H9 (cell line): Measurements from ENCODE around the gene DLD. TPM values are rescaled to one million over a fixed set of nuclear protein-coding genes. Genes with fewer than 3 reads are reported as not detected.

ENCODE experiments used
- DNase-seq: peaks from one replicate; pipeline ENCODE4 v3.0.0-alpha.2; 2017
- H2AFZ ChIP-seq: one replicate; pipeline ENCODE4 v1.6.1; 2013; ENCODE audit warnings: mild to moderate bottlenecking, low read length, control low read depth, moderate library complexity
- H2AK5ac ChIP-seq: 2 replicates; pipeline ENCODE4 v1.6.1; 2013; ENCODE audit warnings: low read length, control low read depth, mixed read lengths; ENCODE audit not compliant: insufficient read length
- H2BK120ac ChIP-seq: one replicate; pipeline ENCODE4 v1.6.1; 2013; ENCODE audit warnings: low read depth, mild to moderate bottlenecking, low read length, control low read depth, inconsistent platforms; ENCODE audit not compliant: poor library complexity, severe bottlenecking
- H2BK12ac ChIP-seq: 2 replicates; pipeline ENCODE4 v1.6.1; 2013; ENCODE audit warnings: low read length, control low read depth, mixed read lengths, low read depth; ENCODE audit not compliant: insufficient read length
- H2BK15ac ChIP-seq: 2 replicates; pipeline ENCODE4 v1.6.1; 2013; ENCODE audit warnings: low read depth, low read length, control low read depth
- H2BK20ac ChIP-seq: one replicate; pipeline ENCODE4 v1.6.1; 2013; ENCODE audit warnings: low read depth, mild to moderate bottlenecking, low read length, control low read depth, inconsistent platforms; ENCODE audit not compliant: poor library complexity, severe bottlenecking
- H2BK5ac ChIP-seq: 2 replicates; pipeline ENCODE4 v1.6.1; 2013; ENCODE audit warnings: low read length, control low read depth, mixed read lengths; ENCODE audit not compliant: insufficient read length
- H3K14ac ChIP-seq: 2 replicates; pipeline ENCODE4 v1.6.1; 2013; ENCODE audit warnings: low read length, control low read depth; ENCODE audit not compliant: insufficient read depth
- H3K18ac ChIP-seq: 2 replicates; pipeline ENCODE4 v1.6.1; 2013; ENCODE audit warnings: low read depth, mild to moderate bottlenecking, mixed read lengths, low read length, control low read depth; ENCODE audit not compliant: insufficient read length
- H3K23ac ChIP-seq: 2 replicates; pipeline ENCODE4 v1.6.1; 2013; ENCODE audit warnings: low read length, control low read depth, mixed read lengths, low read depth; ENCODE audit not compliant: insufficient read length
- H3K23me2 ChIP-seq: 2 replicates; pipeline ENCODE4 v1.6.1; 2013; ENCODE audit warnings: low read depth, mild to moderate bottlenecking, mixed read lengths, low read length, control low read depth; ENCODE audit not compliant: insufficient read length, poor library complexity, severe bottlenecking
- H3K27ac ChIP-seq: 2 replicates; pipeline ENCODE4 v1.5.1; 2013; ENCODE audit warnings: low read length, control low read depth, mixed read lengths, low read depth; ENCODE audit not compliant: insufficient read length
- H3K27me3 ChIP-seq: 2 replicates; pipeline ENCODE4 v1.6.1; 2013; ENCODE audit warnings: low read length, control low read depth, inconsistent platforms; ENCODE audit not compliant: insufficient read depth
- H3K4ac ChIP-seq: 2 replicates; pipeline ENCODE4 v1.6.1; 2013; ENCODE audit warnings: low read depth, mild to moderate bottlenecking, control low read depth, inconsistent platforms, low read length, moderate library complexity
- H3K4me1 ChIP-seq: 2 replicates; pipeline ENCODE4 v1.6.1; 2013; ENCODE audit warnings: low read length, control low read depth, inconsistent platforms; ENCODE audit not compliant: insufficient read depth
- H3K4me2 ChIP-seq: 2 replicates; pipeline ENCODE4 v1.6.1; 2013; ENCODE audit warnings: low read length, control low read depth, mixed read lengths; ENCODE audit not compliant: insufficient read length, insufficient read depth
- H3K56ac ChIP-seq: 2 replicates; pipeline ENCODE4 v1.6.1; 2013; ENCODE audit warnings: low read depth, mild to moderate bottlenecking, mixed read lengths, low read length, control low read depth; ENCODE audit not compliant: insufficient read length
- H3K79me1 ChIP-seq: 2 replicates; pipeline ENCODE4 v1.6.1; 2013; ENCODE audit warnings: low read depth, mild to moderate bottlenecking, moderate library complexity, low read length, control low read depth, inconsistent platforms; ENCODE audit not compliant: insufficient read depth, poor library complexity, severe bottlenecking
- H3K79me2 ChIP-seq: 2 replicates; pipeline ENCODE4 v1.6.1; 2013; ENCODE audit warnings: low read length, control low read depth, inconsistent platforms; ENCODE audit not compliant: insufficient read depth
- H3K9ac ChIP-seq: 2 replicates; pipeline ENCODE4 v1.6.1; 2013; ENCODE audit warnings: low read length, control low read depth, mixed read lengths; ENCODE audit not compliant: insufficient read length; ENCODE audit errors: extremely low read depth
- H3K9me3 ChIP-seq: one replicate; pipeline ENCODE4 v1.6.1; 2013; ENCODE audit warnings: low read depth, low read length, inconsistent platforms; ENCODE audit not compliant: control insufficient read depth
- H3T11ph ChIP-seq: one replicate; pipeline ENCODE4 v1.6.1; 2013; ENCODE audit warnings: mild to moderate bottlenecking, low read length, control low read depth, inconsistent platforms
- H4K20me1 ChIP-seq: one replicate; pipeline ENCODE4 v1.6.1; 2013; ENCODE audit not compliant: control insufficient read depth, insufficient read length, insufficient read depth
- H4K5ac ChIP-seq: 2 replicates; pipeline ENCODE4 v1.6.1; 2013; ENCODE audit warnings: low read depth, mild to moderate bottlenecking, mixed read lengths, low read length, control low read depth; ENCODE audit not compliant: insufficient read length
- H4K8ac ChIP-seq: replicated peaks from 2 replicates; pipeline ENCODE4 v1.6.1; 2013; ENCODE audit warnings: low read length, control low read depth, mixed read lengths, low read depth; ENCODE audit not compliant: insufficient read length
- H4K91ac ChIP-seq: 2 replicates; pipeline ENCODE4 v1.6.1; 2013; ENCODE audit warnings: low read depth, mild to moderate bottlenecking, moderate library complexity, mixed read lengths, low read length, control low read depth; ENCODE audit not compliant: insufficient read length
- H3K27ac Mint-ChIP-seq, 3 experiments: 2 replicates in 2 of 3; 3 replicates in 1 of 3; pipeline ENCODE4 v1.8.0; 2020 to 2021; ENCODE audit warnings: mixed read lengths in 3 of 3, mild to moderate bottlenecking in 1 of 3, moderate library complexity in 1 of 3
- H3K27me3 Mint-ChIP-seq: 2 replicates; pipeline ENCODE4 v1.8.0; 2021; ENCODE audit warnings: low read depth, mild to moderate bottlenecking, moderate library complexity, mixed read lengths
- H3K36me3 Mint-ChIP-seq, 3 experiments: 2 replicates in 2 of 3; 3 replicates in 1 of 3; pipeline ENCODE4 v1.8.0; 2020 to 2021; ENCODE audit warnings: low read depth in 3 of 3, mixed read lengths in 3 of 3; ENCODE audit not compliant: insufficient read depth in 1 of 3
- H3K4me1 Mint-ChIP-seq, 2 experiments: 2 replicates each; pipeline ENCODE4 v1.8.0; 2020; ENCODE audit warnings: mixed read lengths in 2 of 2
- H3K4me3 Mint-ChIP-seq, 2 experiments: 2 replicates in 1 of 2; 3 replicates in 1 of 2; pipeline ENCODE4 v1.8.0; 2020 to 2021; ENCODE audit warnings: mild to moderate bottlenecking in 2 of 2, mixed read lengths in 2 of 2, moderate library complexity in 1 of 2
- H3K9me3 Mint-ChIP-seq, 2 experiments: 2 replicates in 1 of 2; 3 replicates in 1 of 2; pipeline ENCODE4 v1.8.0; 2020; ENCODE audit warnings: mild to moderate bottlenecking in 2 of 2, mixed read lengths in 2 of 2, moderate library complexity in 1 of 2
- WGBS: extraction: QIAGEN DNeasy Blood & Tissue Kit; methylation state at CpG from one replicate; pipeline ENCODE4 v1.1.7; 2013; ENCODE audit warnings: missing lambda C conversion rate, low lambda C conversion rate, mixed read lengths; ENCODE audit not compliant: insufficient read length; ENCODE audit errors: extremely low coverage; 5-methylcytosine and 5-hydroxymethylcytosine counted together
- total RNA-seq: library from RNA; stranded (reverse); gene quantifications from 2 replicates; pipeline ENCODE4 v1.2.1, GENCODE V29; 2021
- TF ChIP-seq, protein P1 (sequence below): fragments of 200-600 bp; sonication (generic); conservative IDR thresholded peaks from 3 replicates; pipeline ENCODE4 v1.8.0; 2021; ENCODE audit warnings: antibody characterized with exemption, mild to moderate bottlenecking

Gene DLD
- total RNA-seq, 1 experiment from 2014 or later, result 93.7 TPM

DNA sequence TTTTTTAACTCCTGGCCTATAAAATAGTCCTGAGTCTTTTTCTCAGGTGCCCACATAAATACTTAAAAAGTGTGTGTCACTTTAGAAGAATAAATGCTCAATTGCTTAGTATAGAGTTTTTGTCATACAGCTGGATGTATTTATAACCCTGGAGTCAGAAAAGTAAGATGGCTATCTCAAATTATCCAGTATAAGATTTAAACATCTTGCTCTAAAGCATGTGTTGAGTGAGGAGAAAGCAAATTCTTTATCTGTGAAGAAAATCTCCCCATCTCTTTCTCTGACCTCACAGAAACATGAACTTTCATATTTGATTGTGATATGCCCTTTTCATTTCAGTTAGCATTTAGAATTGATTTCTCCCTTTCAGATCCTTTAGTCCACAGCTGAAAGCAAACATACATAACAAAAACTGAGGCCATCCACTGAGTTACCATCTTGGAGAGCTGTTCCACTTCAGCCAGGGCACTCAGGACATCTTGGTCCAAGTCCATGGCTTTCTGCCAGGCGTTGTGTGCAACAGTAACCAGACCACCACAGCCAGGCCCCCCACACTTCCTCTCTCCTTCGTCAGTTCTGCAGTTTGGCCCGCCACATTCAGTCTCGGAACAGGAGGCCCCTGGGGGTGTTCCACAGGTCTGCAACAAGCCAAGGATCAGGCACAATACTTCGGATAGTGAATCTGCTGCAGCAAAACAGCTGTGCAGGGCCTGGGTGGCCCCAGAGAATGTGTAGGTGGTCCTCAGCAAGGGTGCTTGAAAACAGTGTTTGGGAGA lies 40.9 kb downstream of the DLD start:
- Histone ChIP-seq H3K56ac (no peak overlapping the region), H3K79me1 (no peaks in the 10 kb centered on the region), H4K91ac (peak overlapping the region; percentile 42), H3K27me3 (no peaks in the 10 kb centered on the region), H2AFZ (no peak overlapping the region), H2AK5ac (peak overlapping the region; percentile 36), H3K79me2 (no peaks in the 10 kb centered on the region), H3T11ph (peak overlapping the region; percentile 80), H3K4me1 (peaks cover 7% of the 10 kb centered on the region; the same call in 1 of the 2 replicates), H2BK20ac (peak overlapping the region; percentile 49), H3K14ac (peak overlapping the region; percentile 52), H2BK12ac (peak overlapping the region; percentile 87), H2BK120ac (peak overlapping the region; percentile 44), H3K9ac (no peak overlapping the region), H3K4me2 (no peak overlapping the region), H3K23ac (no peak overlapping the region), H4K20me1 (no peaks in the 10 kb centered on the region), H3K4ac (peak overlapping the region; percentile 71; the same call in 1 of the 2 replicates), H4K8ac (no peak overlapping the region), H3K9me3 (no peaks in the 10 kb centered on the region), H3K23me2 (no peaks in the 10 kb centered on the region), H2BK5ac (no peak overlapping the region), H3K27ac (no peak overlapping the region), H4K5ac (no peak overlapping the region), H2BK15ac (no peak overlapping the region), H3K18ac (peak overlapping the region; percentile 88)
- Mint-ChIP-seq H3K4me3 (peak overlapping the region; percentile 24 to 64; a peak in 4 of 5 replicates), H3K27ac (peak overlapping the region; percentile 94 to 99 (median 96)), H3K36me3 (peaks cover 20 to 61% (median 38%) of the 10 kb centered on the region in 3 experiments), H3K9me3 (no peaks in the 10 kb centered on the region), H3K4me1 (peaks cover 56 to 61% of the 10 kb centered on the region in 2 experiments), H3K27me3 (no peaks in the 10 kb centered on the region)
- WGBS, result no CpG with 5 or more reads among the region's 5 CpGs
- TF ChIP-seq, protein P1, sequence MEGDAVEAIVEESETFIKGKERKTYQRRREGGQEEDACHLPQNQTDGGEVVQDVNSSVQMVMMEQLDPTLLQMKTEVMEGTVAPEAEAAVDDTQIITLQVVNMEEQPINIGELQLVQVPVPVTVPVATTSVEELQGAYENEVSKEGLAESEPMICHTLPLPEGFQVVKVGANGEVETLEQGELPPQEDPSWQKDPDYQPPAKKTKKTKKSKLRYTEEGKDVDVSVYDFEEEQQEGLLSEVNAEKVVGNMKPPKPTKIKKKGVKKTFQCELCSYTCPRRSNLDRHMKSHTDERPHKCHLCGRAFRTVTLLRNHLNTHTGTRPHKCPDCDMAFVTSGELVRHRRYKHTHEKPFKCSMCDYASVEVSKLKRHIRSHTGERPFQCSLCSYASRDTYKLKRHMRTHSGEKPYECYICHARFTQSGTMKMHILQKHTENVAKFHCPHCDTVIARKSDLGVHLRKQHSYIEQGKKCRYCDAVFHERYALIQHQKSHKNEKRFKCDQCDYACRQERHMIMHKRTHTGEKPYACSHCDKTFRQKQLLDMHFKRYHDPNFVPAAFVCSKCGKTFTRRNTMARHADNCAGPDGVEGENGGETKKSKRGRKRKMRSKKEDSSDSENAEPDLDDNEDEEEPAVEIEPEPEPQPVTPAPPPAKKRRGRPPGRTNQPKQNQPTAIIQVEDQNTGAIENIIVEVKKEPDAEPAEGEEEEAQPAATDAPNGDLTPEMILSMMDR, result no peak
- no peak for DNase-seq
